GM21825 (cell line): ENCODE measurements around the gene RAB5A.
"Not testable (repeated sequence)": the region's sequence is repeated elsewhere in the genome, so short reads cannot be mapped to it uniquely, and the experiment has no call there.

Source experiments
- ATAC-seq: cut with Tn5 transposase; IDR thresholded peaks from one replicate; pipeline ENCODE4 v1.9.1; 2021; ENCODE audit warnings: mild to moderate bottlenecking, moderate library complexity; ENCODE audit not compliant: unreplicated experiment

Gene RAB5A

GRCh38 chr3:20023623-20024405, 76.9 kb downstream of the RAB5A start:
- no peak for ATAC-seq

DNA sequence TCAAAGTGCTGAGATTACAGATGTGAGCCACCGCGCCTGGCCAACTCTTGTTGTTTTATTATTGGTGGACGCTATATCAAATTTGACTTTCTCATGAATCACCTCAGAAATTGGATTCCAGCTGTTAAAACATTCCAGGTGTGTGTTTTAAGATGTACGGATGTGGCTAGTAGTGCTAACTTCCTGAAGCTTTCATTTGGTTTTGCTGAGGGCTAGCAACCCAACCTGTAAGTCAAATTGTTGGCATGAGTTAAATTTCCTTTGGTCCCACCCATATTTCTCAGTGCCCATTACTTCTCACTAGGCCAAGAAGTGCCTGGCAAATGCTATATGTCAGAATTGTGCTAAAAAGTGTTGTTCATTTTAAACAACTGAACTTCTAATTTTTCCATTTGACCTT, 80.2 kb downstream of the RAB5A start:
- ATAC-seq: no peak

DNA sequence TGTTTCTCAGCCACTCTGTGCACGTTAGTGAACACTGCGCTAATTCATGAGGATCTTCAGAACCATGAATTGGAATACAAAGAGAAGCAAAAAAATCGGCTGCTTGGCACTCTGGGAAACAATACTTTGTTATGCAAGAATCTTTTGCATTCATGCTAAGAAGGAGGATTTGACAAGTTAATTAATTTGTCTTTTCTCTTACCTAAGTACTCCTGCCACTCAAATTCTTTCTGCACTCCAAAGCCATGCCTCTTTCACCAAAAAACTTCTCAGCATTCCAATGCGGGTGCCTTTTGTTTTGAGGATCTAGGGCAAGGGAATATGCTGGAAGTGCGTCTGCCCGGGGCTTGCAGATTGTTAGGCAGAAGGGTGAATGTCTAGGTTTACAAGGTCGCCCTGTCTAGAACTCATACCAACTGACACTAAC, 82.0 kb downstream of the RAB5A start:
- no peak for ATAC-seq

DNA sequence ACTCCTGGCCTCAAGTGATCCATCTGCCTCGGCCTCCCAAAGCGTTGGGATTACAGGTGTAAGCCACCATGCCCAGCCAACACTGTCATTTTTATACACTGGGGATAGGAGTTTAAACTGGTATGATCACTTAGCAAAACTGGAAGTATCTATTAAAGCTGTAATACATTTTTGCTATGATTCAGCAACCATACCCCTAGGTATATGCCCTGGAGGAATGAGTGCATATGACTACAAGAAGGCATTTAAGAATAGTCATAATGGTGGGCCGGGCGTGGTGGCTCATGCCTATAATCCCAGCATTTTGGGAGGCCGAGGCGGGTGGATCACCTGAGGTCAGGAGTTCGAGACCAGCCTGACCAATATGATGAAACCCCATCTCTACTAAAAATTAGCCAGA, 85.0 kb downstream of the RAB5A start:
- not testable (repeated sequence) for ATAC-seq
